ENCODE measurements around the gene SAPCD2. TPM values are rescaled to one million over a fixed set of nuclear protein-coding genes. Genes with fewer than 3 reads are reported as not detected.

SAPCD2 gene
- total and polyA plus RNA-seq, 4 donors = 1.3 to 2.1 (median 1.6) TPM

GRCh38 chr9:137109250-137110146 is 39.1 kb upstream of the SAPCD2 start:
- H3K4me3 ChIP-seq = no peak overlapping the region
- DNase-seq (no peak), ATAC-seq (ENCODE audit: insufficient read depth, low FRiP score) (no peak)
- no peaks in the 10 kb centered on the region for H3K9me3 ChIP-seq (ENCODE audit: control insufficient read depth in 4 of 4, insufficient read depth in 3 of 4, low read length in 3 of 4)
- H3K4me1 ChIP-seq (ENCODE audit: control insufficient read depth in 5 of 5, insufficient read depth in 5 of 5, low read length in 5 of 5) = peaks cover 0 to 4% (median 0%) of the 10 kb centered on the region in 5 donors
- H3K27ac ChIP-seq (ENCODE audit: low read depth in 1 of 2, low read length in 1 of 2) = no peak overlapping the region
- peaks cover under 1 to 81% (median 8%) of the 10 kb centered on the region in 4 donors for H3K36me3 ChIP-seq (ENCODE audit: control insufficient read depth in 4 of 4, insufficient read depth in 4 of 4, low read length in 4 of 4)
- H3K9ac ChIP-seq (ENCODE audit: insufficient read depth in 1 of 2, low read length in 2 of 2) = no peak overlapping the region
- no peak for TF ChIP-seq CTCF (IDR thresholded peaks at IDR 0.05; ENCODE audit: control extremely low read depth, extremely low read depth)
- 84 to 89% methylated on average over 34 of the region's 34 CpGs for WGBS, 2 donors
- peaks cover 0 to 4% (median 2%) of the 10 kb centered on the region in 3 donors for H3K27me3 ChIP-seq (ENCODE audit: control insufficient read depth in 3 of 3, insufficient read depth in 3 of 3, low read length in 2 of 3)

- 89 to 91% methylated on average over 29 of the region's 29 CpGs for WGBS, 2 donors
- H3K4me3 ChIP-seq = no peak overlapping the region
- peaks cover 0 to 3% (median 0%) of the 10 kb centered on the region in 5 donors for H3K4me1 ChIP-seq (ENCODE audit: control insufficient read depth in 5 of 5, insufficient read depth in 5 of 5, low read length in 5 of 5)
- H3K36me3 ChIP-seq (ENCODE audit: control insufficient read depth in 4 of 4, insufficient read depth in 4 of 4, low read length in 4 of 4) = peaks cover 2 to 86% (median 11%) of the 10 kb centered on the region in 4 donors
- no peak for TF ChIP-seq CTCF (IDR thresholded peaks at IDR 0.05; ENCODE audit: control extremely low read depth, extremely low read depth)
- peaks cover 0 to under 1% (median 0%) of the 10 kb centered on the region in 4 donors for H3K9me3 ChIP-seq (ENCODE audit: control insufficient read depth in 4 of 4, insufficient read depth in 3 of 4, low read length in 3 of 4)
- peaks cover 0 to 4% (median 2%) of the 10 kb centered on the region in 3 donors for H3K27me3 ChIP-seq (ENCODE audit: control insufficient read depth in 3 of 3, insufficient read depth in 3 of 3, low read length in 2 of 3)
- H3K9ac ChIP-seq (ENCODE audit: insufficient read depth in 1 of 2, low read length in 2 of 2) = no peak overlapping the region
- no peak for ATAC-seq (ENCODE audit: insufficient read depth, low FRiP score)
- H3K27ac ChIP-seq (ENCODE audit: low read depth in 1 of 2, low read length in 1 of 2) = peak overlapping the region in 1 of 2 donors; percentile 16
- no peak for DNase-seq
Measured at GRCh38 chr9:137108608-137109249, 38.4 kb upstream of the SAPCD2 start.

GRCh38 chr9:137107982-137108381 is 37.6 kb upstream of the SAPCD2 start:
- no peak overlapping the region for H3K27ac ChIP-seq (ENCODE audit: low read depth in 1 of 2, low read length in 1 of 2)
- no peaks in the 10 kb centered on the region for H3K4me1 ChIP-seq (ENCODE audit: control insufficient read depth in 5 of 5, insufficient read depth in 5 of 5, low read length in 5 of 5)
- DNase-seq (no peak), ATAC-seq (ENCODE audit: insufficient read depth, low FRiP score) (no peak)
- 94 to 96% methylated on average over 17 of the region's 17 CpGs for WGBS, 2 donors
- H3K27me3 ChIP-seq (ENCODE audit: control insufficient read depth in 3 of 3, insufficient read depth in 3 of 3, low read length in 2 of 3) = no peaks in the 10 kb centered on the region
- no peak overlapping the region for H3K9ac ChIP-seq (ENCODE audit: insufficient read depth in 1 of 2, low read length in 2 of 2)
- H3K9me3 ChIP-seq (ENCODE audit: control insufficient read depth in 4 of 4, insufficient read depth in 3 of 4, low read length in 3 of 4) = peaks cover 0 to 2% (median 0%) of the 10 kb centered on the region in 4 donors
- no peak for TF ChIP-seq CTCF (IDR thresholded peaks at IDR 0.05; ENCODE audit: control extremely low read depth, extremely low read depth)
- H3K36me3 ChIP-seq (ENCODE audit: control insufficient read depth in 4 of 4, insufficient read depth in 4 of 4, low read length in 4 of 4) = peaks cover 7 to 90% (median 19%) of the 10 kb centered on the region in 4 donors
- H3K4me3 ChIP-seq = no peak overlapping the region

Data from lung (tissue), 12 donors.